HG02798 (cell line): ENCODE data around the gene HOXC4.

Experiments
- ATAC-seq: cut with Tn5 transposase; IDR thresholded peaks from one replicate; pipeline ENCODE4 v1.9.1; 2021; ENCODE audit warnings: mild to moderate bottlenecking; ENCODE audit not compliant: unreplicated experiment, poor library complexity

The HOXC4 gene

GRCh38 chr12:54053751-54054741, at the start of gene HOXC4:
Gene HOXC4 (plus strand): TSS chr12:54053835. CDS start chr12:54053923, 88 bp downstream.
- peak; percentile 57 for ATAC-seq

- ATAC-seq: no peak
These were observed 49.4 kb upstream of the HOXC4 start for GRCh38 chr12:54004063-54004840.

GRCh38 chr12:54004841-54005530, 48.6 kb upstream of the HOXC4 start:
- no peak for ATAC-seq

GRCh38 chr12:54005531-54005852, 48.1 kb upstream of the HOXC4 start:
- ATAC-seq: no peak

DNA sequence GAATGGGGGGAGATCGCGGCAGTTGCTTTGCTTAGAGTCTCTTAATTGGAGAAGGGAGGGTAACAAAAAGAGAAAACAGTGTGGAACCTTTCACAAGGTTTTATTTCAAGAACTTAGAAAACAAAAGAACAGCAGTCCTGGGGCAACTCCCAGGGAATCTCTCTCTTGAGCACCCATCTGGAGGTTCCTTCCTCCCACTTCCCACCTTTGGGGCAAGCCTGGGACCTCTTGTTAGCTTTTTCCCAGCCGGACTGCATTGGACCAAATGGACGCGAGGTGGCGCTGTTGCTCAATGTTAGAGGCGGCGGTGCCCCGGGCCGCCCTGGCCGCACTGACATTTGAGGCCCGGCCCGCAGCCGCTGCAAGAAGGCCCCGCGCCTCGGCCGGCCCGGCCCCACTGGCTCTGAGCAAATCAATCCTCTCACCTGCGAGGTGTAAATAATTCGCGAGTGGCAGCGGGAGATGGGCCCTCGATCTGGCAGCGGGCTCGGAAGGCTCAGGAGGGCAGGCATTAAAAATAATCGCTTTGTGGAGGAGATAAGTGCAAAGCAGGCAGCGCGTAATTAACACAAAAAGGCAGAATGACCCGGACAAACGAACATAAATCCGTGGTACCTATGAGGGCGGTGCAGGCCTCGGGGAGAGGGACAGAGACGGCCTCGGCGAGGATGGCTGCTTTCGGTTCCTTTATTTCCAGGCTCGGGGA, 47.6 kb upstream of the HOXC4 start:
- ATAC-seq: peak; percentile 78

DNA sequence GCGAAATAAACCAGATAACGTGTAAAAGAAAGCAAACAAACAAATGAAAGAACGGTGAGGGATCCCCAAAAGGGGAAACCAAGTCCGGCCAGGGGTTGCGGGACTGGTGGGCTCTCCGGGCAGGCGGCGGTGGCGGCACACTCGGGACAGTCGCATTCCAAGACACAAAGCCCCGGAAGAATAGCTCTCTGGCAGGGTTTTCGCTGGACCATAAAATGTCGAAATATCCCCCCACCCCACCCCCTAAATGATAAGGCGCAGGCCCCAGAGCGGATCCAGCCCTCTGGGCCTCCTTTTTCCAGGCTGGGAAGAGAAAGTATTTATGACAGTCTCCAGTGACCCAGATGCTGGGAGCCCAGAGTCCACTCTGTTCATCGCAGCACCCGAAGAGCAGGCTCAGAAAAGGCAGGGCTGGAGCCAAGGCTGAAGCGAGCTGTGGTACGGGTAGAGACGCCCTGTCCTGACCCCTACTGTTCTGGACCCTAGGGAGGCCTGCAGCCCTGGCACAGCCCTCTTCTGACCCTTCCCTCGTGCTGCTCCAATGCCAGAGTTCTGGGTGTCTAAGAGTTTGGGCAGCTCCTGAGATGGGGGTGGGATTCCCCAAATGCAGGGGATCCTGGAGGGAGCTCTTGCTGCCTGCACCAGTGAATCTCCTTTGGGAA, 46.9 kb upstream of the HOXC4 start:
- no peak for ATAC-seq

DNA sequence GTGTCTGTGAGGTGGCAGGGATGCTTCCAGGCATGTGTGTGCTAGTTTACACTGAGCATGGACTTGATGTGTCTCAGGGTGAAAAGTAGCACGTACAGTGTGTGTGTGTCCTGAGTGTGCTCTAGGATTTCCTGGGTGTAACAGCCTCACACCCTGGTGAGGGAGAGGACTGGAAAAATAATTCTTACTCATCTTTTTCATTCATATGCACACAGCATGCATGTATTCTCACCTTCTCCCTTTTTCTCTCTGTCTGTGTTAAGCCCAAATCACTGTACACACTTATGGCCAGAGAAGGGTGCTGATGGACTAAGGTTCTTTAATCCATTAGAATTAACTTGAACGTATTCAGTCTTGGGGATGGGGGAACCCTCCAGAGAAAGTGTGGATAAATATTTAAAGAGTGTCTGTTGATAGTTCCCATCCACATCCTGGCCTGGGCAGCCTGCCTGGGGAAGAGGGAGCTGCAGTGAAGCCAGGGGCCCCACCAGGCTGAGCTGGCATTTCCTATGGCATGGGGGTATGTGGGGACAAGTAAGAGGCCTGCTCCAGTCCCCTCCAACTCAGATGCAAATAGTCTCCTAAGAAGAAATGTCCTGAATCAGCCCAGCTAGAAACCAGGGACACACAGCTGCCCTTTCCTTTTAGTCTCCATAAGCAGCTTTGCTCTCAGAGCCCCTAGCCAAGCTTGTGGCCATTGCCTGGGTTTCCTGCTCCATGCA, 45.9 kb upstream of the HOXC4 start:
- ATAC-seq: no peak

GRCh38 chr12:54008260-54008552, 45.4 kb upstream of the HOXC4 start:
- no peak for ATAC-seq

GRCh38 chr12:54009171-54010052, 44.2 kb upstream of the HOXC4 start:
- no peak for ATAC-seq

DNA sequence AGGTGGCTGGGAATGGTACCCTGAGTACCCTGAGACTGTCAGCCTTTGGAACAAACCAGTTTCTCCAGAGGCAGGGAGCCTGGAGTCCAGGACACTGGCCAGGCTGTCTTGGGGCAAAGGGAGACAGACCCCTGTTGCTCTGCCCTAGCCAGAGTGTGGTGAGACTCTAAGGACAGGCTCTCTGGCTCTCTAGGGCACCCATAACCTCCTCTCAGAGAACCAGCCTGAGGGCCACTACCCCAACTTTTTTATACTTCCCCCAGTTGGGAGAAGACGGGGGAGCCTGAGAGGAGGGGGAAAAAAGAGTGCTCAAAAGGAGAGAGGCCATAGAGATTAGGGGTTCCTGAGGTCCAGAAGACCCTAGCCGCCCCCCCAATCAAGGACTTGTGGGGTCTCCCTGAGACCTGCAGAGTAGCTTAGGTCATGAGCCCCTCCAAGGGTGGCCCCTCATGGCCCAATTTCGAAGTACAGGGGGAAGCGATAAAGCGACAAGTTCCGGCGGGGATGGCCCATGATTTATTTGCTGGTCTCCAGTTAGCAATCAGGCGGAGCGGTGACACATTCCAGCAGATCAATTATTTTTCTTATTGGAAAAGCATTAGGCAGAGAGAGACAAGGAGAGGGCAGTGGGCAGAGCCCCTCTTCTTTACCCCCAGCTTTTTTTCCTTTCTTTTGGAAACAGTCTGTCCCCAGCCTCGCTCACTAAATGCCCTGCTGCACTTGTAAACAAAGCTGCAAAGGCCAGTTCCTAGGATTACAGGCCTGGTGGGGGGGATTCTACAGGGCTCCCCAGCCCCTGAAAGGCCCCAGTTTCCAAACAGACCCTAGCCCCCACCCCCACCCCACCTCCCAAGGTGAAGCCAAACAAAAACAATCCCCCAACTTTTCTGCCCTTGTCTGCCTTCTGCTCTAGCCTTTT, 43.3 kb upstream of the HOXC4 start:
- no peak for ATAC-seq

GRCh38 chr12:54010972-54011664, 42.5 kb upstream of the HOXC4 start:
- no peak for ATAC-seq

DNA sequence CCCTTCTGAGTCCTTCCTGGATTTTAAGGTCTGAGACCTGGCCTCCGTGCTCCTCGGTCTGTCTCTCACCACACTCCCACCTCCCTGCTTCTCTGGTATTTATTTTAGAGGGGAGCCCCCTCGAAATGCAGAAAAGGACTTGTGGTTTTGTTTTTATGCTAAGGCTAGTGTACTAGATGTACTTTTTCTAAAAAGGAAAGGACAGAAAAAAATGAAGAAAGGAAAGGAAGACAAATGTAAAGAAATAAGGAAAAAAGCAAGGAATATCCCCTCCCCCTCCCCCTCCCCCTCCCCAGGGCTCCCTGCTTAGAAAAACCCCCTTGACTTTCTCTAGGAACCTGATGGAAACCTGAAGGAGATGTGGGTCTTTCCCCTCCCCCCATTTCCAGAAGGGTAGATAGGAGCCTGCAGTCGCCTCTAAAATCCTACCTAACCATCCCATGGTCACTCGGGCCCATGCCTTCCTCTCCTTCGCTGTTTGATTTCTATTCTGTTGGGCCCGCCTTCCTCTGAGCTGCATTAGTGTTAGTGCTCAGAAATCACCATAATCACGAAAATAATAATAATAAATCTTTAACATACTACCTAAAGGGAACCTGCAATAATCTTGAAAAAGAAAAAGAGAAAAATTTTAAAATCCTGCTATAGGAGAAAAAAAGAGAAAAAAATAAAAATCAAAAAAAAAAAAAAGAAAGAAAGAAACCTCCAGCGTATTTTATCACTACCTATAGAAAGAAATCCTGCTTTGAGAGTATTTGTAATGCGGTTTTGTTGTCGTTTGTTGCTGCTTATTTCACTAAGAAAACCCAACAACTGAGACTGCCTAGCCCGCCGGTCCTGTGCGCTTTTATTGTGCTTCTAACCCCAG, 41.7 kb upstream of the HOXC4 start:
- ATAC-seq: no peak

- no peak for ATAC-seq
These were observed 40.8 kb upstream of the HOXC4 start for GRCh38 chr12:54012631-54013409.

GRCh38 chr12:54014377-54015017, 39.1 kb upstream of the HOXC4 start:
- no peak for ATAC-seq
